Liver (tissue), 9 donors: Measurements from ENCODE around the gene ZNF282. TPM values are rescaled to one million over a fixed set of nuclear protein-coding genes. Genes with fewer than 3 reads are reported as not detected.

Source experiments
- DNase-seq: peaks from one replicate; pipeline ENCODE4 v3.0.0-alpha.2; 2017; ENCODE audit warnings: low spot score
- H3K27ac ChIP-seq, 2 donors: one replicate each; pipeline ENCODE4 v1.7.0; 2013; ENCODE audit warnings: inconsistent platforms in 2 of 2, low read length in 2 of 2, control low read depth in 1 of 2, low read depth in 1 of 2, mild to moderate bottlenecking in 1 of 2
- H3K27me3 ChIP-seq, 4 donors: one replicate each; pipeline versions ENCODE4 v1.6.1 to v1.7.0; 2013; ENCODE audit warnings: low read length in 3 of 4, inconsistent platforms in 1 of 4, mild to moderate bottlenecking in 1 of 4, moderate library complexity in 1 of 4; ENCODE audit not compliant: control insufficient read depth in 4 of 4, insufficient read depth in 4 of 4
- H3K36me3 ChIP-seq, 4 donors: one replicate each; pipeline versions ENCODE4 v1.6.1 to v1.7.0; 2013; ENCODE audit warnings: low read length in 3 of 4, mild to moderate bottlenecking in 3 of 4, low read depth in 1 of 4, moderate library complexity in 1 of 4; ENCODE audit not compliant: control insufficient read depth in 4 of 4, insufficient read depth in 3 of 4
- H3K4me1 ChIP-seq, 4 donors: one replicate each; pipeline versions ENCODE4 v1.6.1 to v1.7.0; 2013; ENCODE audit warnings: low read length in 3 of 4, mild to moderate bottlenecking in 3 of 4, moderate library complexity in 1 of 4; ENCODE audit not compliant: control insufficient read depth in 4 of 4, insufficient read depth in 4 of 4
- H3K4me3 ChIP-seq, 3 donors: one replicate each; pipeline versions ENCODE4 v1.6.1 to v1.7.0; 2013; ENCODE audit warnings: low read length in 3 of 3, control low read depth in 1 of 3, low read depth in 1 of 3, mild to moderate bottlenecking in 1 of 3
- H3K9ac ChIP-seq, 2 donors: one replicate each; pipeline ENCODE4 v1.7.0; 2013; ENCODE audit warnings: low read length in 2 of 2, mild to moderate bottlenecking in 2 of 2, moderate library complexity in 2 of 2, control low read depth in 1 of 2, low read depth in 1 of 2
- H3K9me3 ChIP-seq, 4 donors: one replicate each; pipeline versions ENCODE4 v1.6.1 to v1.7.0; 2013; ENCODE audit warnings: low read length in 3 of 4; ENCODE audit not compliant: control insufficient read depth in 4 of 4
- CTCF ChIP-seq: fragments of 150-350 bp; IDR thresholded peaks from 2 replicates; pipeline ENCODE4 v1.5.1; 2017; ENCODE audit warnings: improper control_type of control experiment, low read depth, low read length; ENCODE audit not compliant: missing input control
- EGR1 ChIP-seq, 2 donors: IDR thresholded peaks; 2 replicates each; pipeline ENCODE4 v1.6.1; 2016 to 2018; ENCODE audit warnings: antibody characterized with exemption in 2 of 2, low read depth in 2 of 2
- FOXA1 ChIP-seq: IDR thresholded peaks from 2 replicates; pipeline ENCODE4 v1.6.1; 2016; ENCODE audit warnings: antibody characterized with exemption
- FOXA2 ChIP-seq: IDR thresholded peaks from 2 replicates; pipeline ENCODE4 v1.6.1; 2016; ENCODE audit warnings: antibody characterized with exemption
- GABPA ChIP-seq, 2 donors: IDR thresholded peaks in 1 of 2; conservative IDR thresholded peaks in 1 of 2; 2 replicates each; pipeline ENCODE4 v1.6.1; 2016; ENCODE audit warnings: antibody characterized with exemption in 2 of 2, mild to moderate bottlenecking in 1 of 2, moderate library complexity in 1 of 2
- HNF4G ChIP-seq: IDR thresholded peaks from 2 replicates; pipeline ENCODE4 v1.6.1; 2016; ENCODE audit warnings: antibody characterized with exemption
- JUND ChIP-seq, 2 donors: IDR thresholded peaks; 2 replicates each; pipeline ENCODE4 v1.6.1; 2016; ENCODE audit warnings: antibody characterized with exemption in 2 of 2
- NR2F2 ChIP-seq: IDR thresholded peaks from 2 replicates; pipeline ENCODE4 v1.6.1; 2016; ENCODE audit warnings: antibody characterized with exemption
- RAD21 ChIP-seq, 2 donors: IDR thresholded peaks; 2 replicates each; pipeline ENCODE4 v1.6.1; 2016; ENCODE audit warnings: antibody characterized with exemption in 2 of 2, mild to moderate bottlenecking in 2 of 2
- REST ChIP-seq: IDR thresholded peaks from 2 replicates; pipeline ENCODE4 v1.6.1; 2016; ENCODE audit warnings: antibody characterized with exemption, mild to moderate bottlenecking
- SP1 ChIP-seq: IDR thresholded peaks from 2 replicates; pipeline ENCODE4 v1.6.1; 2018; ENCODE audit warnings: antibody characterized with exemption, mild to moderate bottlenecking
- TAF1 ChIP-seq: conservative IDR thresholded peaks from 2 replicates; pipeline ENCODE4 v1.6.1; 2016; ENCODE audit warnings: antibody characterized with exemption, mild to moderate bottlenecking
- whole genome bisulfite sequencing: extraction: QIAGEN DNeasy Blood & Tissue Kit; methylation state at CpG from one replicate; pipeline ENCODE4 v1.1.7; 2013; 5-methylcytosine and 5-hydroxymethylcytosine counted together
- polyA plus RNA-seq, 2 donors: library from polyadenylated mRNA; stranded (reverse) in 1 of 2; unstranded in 1 of 2; fragments of 200-250 nt in 1 of 2; fragments of >200 nt in 1 of 2; fragmentation: Nextera tagmentation in 1 of 2; extraction: Ambion mirVana in 1 of 2; gene quantifications; one replicate each; pipeline versions ENCODE4 v1.2.1 to v1.2.3, GENCODE V29; 2013 to 2015
- total RNA-seq, 2 donors: library from RNA; depleted of rRNA; stranded (reverse); fragments of >200 nt; gene quantifications; one replicate each; pipeline ENCODE4 v1.2.3, GENCODE V29; 2014
- TF ChIP-seq, protein P1 (sequence below): IDR thresholded peaks from 2 replicates; pipeline ENCODE4 v1.6.1; 2016; ENCODE audit warnings: antibody characterized with exemption
- TF ChIP-seq, protein P2 (sequence below): IDR thresholded peaks from 2 replicates; pipeline ENCODE4 v1.6.1; 2016; ENCODE audit warnings: antibody characterized with exemption
- TF ChIP-seq, protein P3 (sequence below): IDR thresholded peaks from 2 replicates; pipeline ENCODE4 v1.6.1; 2016; ENCODE audit warnings: antibody characterized with exemption
- donor health status: healthy.
- donor health status: healthy.
- donor health status: healthy.
- donor health status: healthy.
- donor health status: healthy.

The ZNF282 gene
- total and polyA plus RNA-seq, 4 donors, result 2.0 to 78.6 (median 13.1) TPM

- Histone ChIP-seq H3K27ac (no peak overlapping the region), H3K4me3 (no peak overlapping the region), H3K9me3 (no peaks in the 10 kb centered on the region), H3K4me1 (peaks cover 0 to 4% (median 0%) of the 10 kb centered on the region in 4 donors), H3K36me3 (peaks cover 0 to 9% (median 7%) of the 10 kb centered on the region in 4 donors), H3K27me3 (no peaks in the 10 kb centered on the region), H3K9ac (no peak overlapping the region)
- no peak for DNase-seq
- WGBS, result 65% methylated on average over 7 of the region's 7 CpGs
- no peak for TF ChIP-seq GABPA (IDR thresholded peaks at IDR 0.05 in 1 of 2, conservative IDR thresholded peaks at IDR 0.05 in 1 of 2)
- TF ChIP-seq, protein P1, sequence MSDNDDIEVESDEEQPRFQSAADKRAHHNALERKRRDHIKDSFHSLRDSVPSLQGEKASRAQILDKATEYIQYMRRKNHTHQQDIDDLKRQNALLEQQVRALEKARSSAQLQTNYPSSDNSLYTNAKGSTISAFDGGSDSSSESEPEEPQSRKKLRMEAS, result no peak
- TF ChIP-seq, protein P2, sequence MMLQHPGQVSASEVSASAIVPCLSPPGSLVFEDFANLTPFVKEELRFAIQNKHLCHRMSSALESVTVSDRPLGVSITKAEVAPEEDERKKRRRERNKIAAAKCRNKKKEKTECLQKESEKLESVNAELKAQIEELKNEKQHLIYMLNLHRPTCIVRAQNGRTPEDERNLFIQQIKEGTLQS, result no peak
- no peak for TF ChIP-seq REST
- TF ChIP-seq FOXA2, result no peak
- TF ChIP-seq RAD21 (IDR thresholded peaks at IDR 0.05), result no peak
- TF ChIP-seq HNF4G, result no peak
- no peak for TF ChIP-seq JUND (IDR thresholded peaks at IDR 0.05)
- no peak for TF ChIP-seq TAF1
- TF ChIP-seq, protein P3, sequence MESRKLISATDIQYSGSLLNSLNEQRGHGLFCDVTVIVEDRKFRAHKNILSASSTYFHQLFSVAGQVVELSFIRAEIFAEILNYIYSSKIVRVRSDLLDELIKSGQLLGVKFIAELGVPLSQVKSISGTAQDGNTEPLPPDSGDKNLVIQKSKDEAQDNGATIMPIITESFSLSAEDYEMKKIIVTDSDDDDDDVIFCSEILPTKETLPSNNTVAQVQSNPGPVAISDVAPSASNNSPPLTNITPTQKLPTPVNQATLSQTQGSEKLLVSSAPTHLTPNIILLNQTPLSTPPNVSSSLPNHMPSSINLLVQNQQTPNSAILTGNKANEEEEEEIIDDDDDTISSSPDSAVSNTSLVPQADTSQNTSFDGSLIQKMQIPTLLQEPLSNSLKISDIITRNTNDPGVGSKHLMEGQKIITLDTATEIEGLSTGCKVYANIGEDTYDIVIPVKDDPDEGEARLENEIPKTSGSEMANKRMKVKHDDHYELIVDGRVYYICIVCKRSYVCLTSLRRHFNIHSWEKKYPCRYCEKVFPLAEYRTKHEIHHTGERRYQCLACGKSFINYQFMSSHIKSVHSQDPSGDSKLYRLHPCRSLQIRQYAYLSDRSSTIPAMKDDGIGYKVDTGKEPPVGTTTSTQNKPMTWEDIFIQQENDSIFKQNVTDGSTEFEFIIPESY, result no peak
Observed at GRCh38 chr7:149228831-149229471, 33.6 kb downstream of the ZNF282 start.

DNA sequence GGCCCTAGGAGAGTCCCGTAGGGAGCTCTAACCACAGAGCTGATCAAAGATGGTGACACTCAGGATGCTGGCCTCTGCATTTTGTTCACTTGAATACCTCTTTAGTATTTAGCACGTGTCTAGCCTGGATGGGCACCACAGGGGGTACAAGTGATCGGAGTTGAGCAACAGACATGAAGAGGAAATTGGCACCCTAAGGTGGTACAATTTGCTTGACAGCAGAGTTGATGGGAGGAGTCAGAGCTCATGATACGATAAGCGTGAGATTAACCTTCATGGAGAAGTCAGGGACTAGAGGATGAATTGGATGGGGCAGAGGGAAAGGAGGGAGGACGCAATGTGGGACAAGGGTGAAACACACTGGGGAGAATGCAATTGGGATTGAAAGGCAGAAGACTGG is 34.2 kb downstream of the ZNF282 start:
- 65% methylated on average over 6 of the region's 6 CpGs for WGBS
- no peak overlapping the region for H3K9ac ChIP-seq
- H3K9me3 ChIP-seq, result no peaks in the 10 kb centered on the region
- H3K4me1 ChIP-seq, result peaks cover 0 to 4% (median 0%) of the 10 kb centered on the region in 4 donors
- H3K27ac ChIP-seq, result no peak overlapping the region
- no peaks in the 10 kb centered on the region for H3K27me3 ChIP-seq
- DNase-seq, result no peak
- H3K36me3 ChIP-seq, result peaks cover 0 to 8% (median 4%) of the 10 kb centered on the region in 4 donors
- H3K4me3 ChIP-seq, result no peak overlapping the region
- TF ChIP-seq NR2F2, result no peak
- TF ChIP-seq GABPA (IDR thresholded peaks at IDR 0.05 in 1 of 2, conservative IDR thresholded peaks at IDR 0.05 in 1 of 2), result no peak
- no peak for TF ChIP-seq SP1
- no peak for TF ChIP-seq FOXA2
- no peak for TF ChIP-seq CTCF
- TF ChIP-seq, protein P1, result no peak
- TF ChIP-seq, protein P3, result no peak
- TF ChIP-seq, protein P2, result no peak
- TF ChIP-seq RAD21 (IDR thresholded peaks at IDR 0.05), result no peak
- TF ChIP-seq HNF4G, result no peak
- TF ChIP-seq FOXA1, result no peak
- no peak for TF ChIP-seq EGR1 (IDR thresholded peaks at IDR 0.05; ENCODE audit: low read depth in 2 of 2)
- TF ChIP-seq REST, result no peak
- no peak for TF ChIP-seq JUND (IDR thresholded peaks at IDR 0.05)
